Cardiac muscle cell (in vitro differentiated cells and primary cell): ENCODE results near the gene NCAN. TPM values are rescaled to one million over a fixed set of nuclear protein-coding genes. Genes with fewer than 3 reads are reported as not detected.

Experiments used
- DNase-seq, 2 donors: peaks; one replicate each; pipeline versions ENCODE4 v3.0.0 to v3.0.0-alpha.2; 2010 to 2017; ENCODE audit warnings: low read depth in 1 of 2, low spot score in 1 of 2
- H3K27ac ChIP-seq: fragments of 200-600 bp; sonication (generic); 2 replicates; pipeline ENCODE4 v1.5.1; 2016
- H3K27me3 ChIP-seq: fragments of 200-600 bp; sonication (generic); 2 replicates; pipeline ENCODE4 v1.6.0; 2016; ENCODE audit warnings: control low read depth
- H3K36me3 ChIP-seq: fragments of 200-600 bp; sonication (generic); 2 replicates; pipeline ENCODE4 v1.5.1; 2016; ENCODE audit warnings: control low read depth
- H3K4me1 ChIP-seq: fragments of 200-600 bp; sonication (generic); 2 replicates; pipeline ENCODE4 v1.8.1; 2017; ENCODE audit warnings: low read depth, mild to moderate bottlenecking, mixed run types
- H3K4me3 ChIP-seq: fragments of 200-600 bp; sonication (generic); 2 replicates; pipeline ENCODE4 v1.5.1; 2016; ENCODE audit warnings: mild to moderate bottlenecking
- H3K9me3 ChIP-seq: fragments of 200-600 bp; sonication (generic); 2 replicates; pipeline ENCODE4 v1.5.1; 2017; ENCODE audit warnings: low read depth, mild to moderate bottlenecking, control low read depth
- polyA plus RNA-seq: library from polyadenylated mRNA; unstranded; fragments of >200 nt; fragmentation: Nextera tagmentation; extraction: Ambion mirVana; gene quantifications from 2 replicates; pipeline ENCODE4 v1.2.1, GENCODE V29; 2016
- total RNA-seq: library from RNA; depleted of rRNA; stranded (reverse); fragments of >200 nt; gene quantifications from 2 replicates; pipeline ENCODE4 v1.2.3, GENCODE V29; 2016
- TF ChIP-seq, protein P1 (sequence below): IDR thresholded peaks from 2 replicates; pipeline ENCODE4 v1.5.1; 2012; ENCODE audit warnings: low read depth, mild to moderate bottlenecking, low read length

Gene NCAN
- total and polyA plus RNA-seq, 2 experiments from 2014 or later = 0.36 TPM; not detected in 1

DNA sequence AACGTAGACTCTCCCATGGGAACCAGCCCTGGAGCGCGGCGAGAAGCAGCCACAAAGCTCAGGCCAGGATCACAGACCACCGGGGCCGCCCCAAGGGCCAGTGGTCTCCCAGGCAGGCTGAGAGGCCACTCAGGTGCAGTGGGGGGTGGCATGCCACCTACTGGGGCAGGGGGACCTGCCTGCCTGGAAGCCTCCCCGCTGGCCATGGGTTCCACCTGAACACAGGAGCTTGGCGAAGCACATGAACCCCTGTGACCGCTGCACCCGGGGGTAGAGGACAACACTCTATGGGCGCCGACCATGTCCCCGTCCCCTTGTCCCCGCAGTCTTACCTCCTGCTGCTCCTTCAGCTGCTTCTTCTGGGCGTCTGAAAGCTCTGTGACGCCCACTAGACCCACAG is 68.1 kb downstream of the NCAN start:
- Histone ChIP-seq H3K4me3 (no peak overlapping the region), H3K36me3 (peaks cover 32% of the 10 kb centered on the region), H3K4me1 (no peaks in the 10 kb centered on the region), H3K9me3 (no peaks in the 10 kb centered on the region), H3K27ac (no peak overlapping the region), H3K27me3 (no peaks in the 10 kb centered on the region)
- TF ChIP-seq, protein P1, sequence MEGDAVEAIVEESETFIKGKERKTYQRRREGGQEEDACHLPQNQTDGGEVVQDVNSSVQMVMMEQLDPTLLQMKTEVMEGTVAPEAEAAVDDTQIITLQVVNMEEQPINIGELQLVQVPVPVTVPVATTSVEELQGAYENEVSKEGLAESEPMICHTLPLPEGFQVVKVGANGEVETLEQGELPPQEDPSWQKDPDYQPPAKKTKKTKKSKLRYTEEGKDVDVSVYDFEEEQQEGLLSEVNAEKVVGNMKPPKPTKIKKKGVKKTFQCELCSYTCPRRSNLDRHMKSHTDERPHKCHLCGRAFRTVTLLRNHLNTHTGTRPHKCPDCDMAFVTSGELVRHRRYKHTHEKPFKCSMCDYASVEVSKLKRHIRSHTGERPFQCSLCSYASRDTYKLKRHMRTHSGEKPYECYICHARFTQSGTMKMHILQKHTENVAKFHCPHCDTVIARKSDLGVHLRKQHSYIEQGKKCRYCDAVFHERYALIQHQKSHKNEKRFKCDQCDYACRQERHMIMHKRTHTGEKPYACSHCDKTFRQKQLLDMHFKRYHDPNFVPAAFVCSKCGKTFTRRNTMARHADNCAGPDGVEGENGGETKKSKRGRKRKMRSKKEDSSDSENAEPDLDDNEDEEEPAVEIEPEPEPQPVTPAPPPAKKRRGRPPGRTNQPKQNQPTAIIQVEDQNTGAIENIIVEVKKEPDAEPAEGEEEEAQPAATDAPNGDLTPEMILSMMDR = no peak
- DNase-seq = no peak

DNA sequence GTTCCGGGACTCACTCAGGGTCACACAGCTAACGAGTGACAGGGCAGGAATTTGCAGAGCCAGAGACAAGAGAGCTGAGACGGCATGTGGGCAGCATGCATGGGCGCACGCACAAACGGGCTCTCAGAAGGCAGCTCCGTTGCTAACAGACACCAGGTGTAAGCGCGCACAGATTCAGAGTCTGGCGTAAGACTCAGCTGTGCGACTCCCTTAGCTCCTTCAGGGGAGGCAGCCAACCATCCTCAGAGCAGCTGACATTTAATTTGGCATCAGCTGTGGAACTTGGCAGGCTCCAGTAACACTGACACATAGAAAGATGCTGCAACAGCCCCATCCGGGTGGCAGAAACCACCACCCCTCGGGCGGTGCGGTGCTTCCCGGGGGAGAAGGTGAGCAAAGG is 68.8 kb downstream of the NCAN start:
- Histone ChIP-seq H3K4me3 (no peak overlapping the region), H3K27ac (no peak overlapping the region), H3K36me3 (peaks cover 32% of the 10 kb centered on the region), H3K9me3 (no peaks in the 10 kb centered on the region), H3K27me3 (no peaks in the 10 kb centered on the region), H3K4me1 (no peaks in the 10 kb centered on the region)
- peak in 1 of 2 donors; percentile 19 for DNase-seq
- TF ChIP-seq, protein P1 = no peak

- TF ChIP-seq, protein P1 = no peak
- no peak for DNase-seq
- no peaks in the 10 kb centered on the region for H3K9me3 ChIP-seq
- H3K27ac ChIP-seq = no peak overlapping the region
- peaks cover 35% of the 10 kb centered on the region for H3K36me3 ChIP-seq
- H3K27me3 ChIP-seq = no peaks in the 10 kb centered on the region
- no peak overlapping the region for H3K4me3 ChIP-seq
- H3K4me1 ChIP-seq = no peaks in the 10 kb centered on the region
Measured at GRCh38 chr19:19285686-19286085, 73.9 kb downstream of the NCAN start.

DNA sequence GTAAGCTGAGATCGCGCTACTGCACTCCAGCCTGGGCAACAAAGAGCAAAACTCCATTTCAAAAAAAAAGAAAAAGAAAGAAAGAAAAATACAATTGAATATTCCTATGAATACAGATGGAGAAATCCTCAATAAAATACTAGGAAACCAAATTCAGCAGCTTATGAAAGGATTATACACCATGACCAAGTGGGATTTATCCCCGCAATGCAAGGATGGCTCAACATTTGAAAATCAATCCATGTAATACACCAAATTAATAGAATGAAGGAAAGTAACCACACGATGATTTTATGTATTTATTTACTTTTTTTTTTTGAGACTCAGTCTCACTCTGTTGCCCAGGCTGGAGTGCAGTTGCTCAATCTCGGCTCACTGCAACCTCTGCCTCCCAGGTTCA is 80.8 kb downstream of the NCAN start:
- H3K4me3 ChIP-seq = no peak overlapping the region
- TF ChIP-seq, protein P1 = no peak
- no peaks in the 10 kb centered on the region for H3K27me3 ChIP-seq
- no peaks in the 10 kb centered on the region for H3K9me3 ChIP-seq
- H3K27ac ChIP-seq = no peak overlapping the region
- DNase-seq = no peak
- no peaks in the 10 kb centered on the region for H3K4me1 ChIP-seq
- peaks cover 24% of the 10 kb centered on the region for H3K36me3 ChIP-seq

- H3K4me3 ChIP-seq = no peak overlapping the region
- no peaks in the 10 kb centered on the region for H3K4me1 ChIP-seq
- no peaks in the 10 kb centered on the region for H3K27me3 ChIP-seq
- DNase-seq = no peak
- H3K36me3 ChIP-seq = peaks cover 19% of the 10 kb centered on the region
- no peaks in the 10 kb centered on the region for H3K9me3 ChIP-seq
- TF ChIP-seq, protein P1 = no peak
- H3K27ac ChIP-seq = no peak overlapping the region
Measured at GRCh38 chr19:19294914-19295313, 83.2 kb downstream of the NCAN start.
